ENCODE results near the gene RAVER2. TPM values are rescaled to one million over a fixed set of nuclear protein-coding genes. Genes with fewer than 3 reads are reported as not detected.

Gene RAVER2
- total RNA-seq, 2 experiments from 2014 or later, result 0.80 to 1.0 TPM

GRCh38 chr1:64721576-64722145 lies 23.2 kb upstream of the RAVER2 start:
- peaks cover 10% of the 10 kb centered on the region for H3K9me3 Mint-ChIP-seq
- TF ChIP-seq CTCF (IDR thresholded peaks at IDR 0.05), result no peak
- no peaks in the 10 kb centered on the region for H3K4me1 Mint-ChIP-seq (ENCODE audit: low read depth)
- Histone ChIP-seq H3K9me3 (ENCODE audit: control insufficient read depth in 1 of 2, insufficient read depth in 1 of 2, low read length in 2 of 2) (no peaks in the 10 kb centered on the region), H3K27ac (ENCODE audit: low read depth in 1 of 2, low read length in 2 of 2) (no peak overlapping the region), H3K4me3 (ENCODE audit: low read length) (no peak overlapping the region), H3K27me3 (ENCODE audit: control insufficient read depth in 1 of 2, insufficient read depth in 2 of 2, low read length in 2 of 2) (peaks cover 0 to 15% of the 10 kb centered on the region in 2 experiments), H3K4me1 (ENCODE audit: insufficient read depth, low read length) (no peaks in the 10 kb centered on the region), H3K36me3 (ENCODE audit: insufficient read depth, low read length) (no peaks in the 10 kb centered on the region)
- intact Hi-C loops (cut with DNase I, micrococcal nuclease), result no loop called here
- peaks cover 65% of the 10 kb centered on the region for H3K27me3 Mint-ChIP-seq
- H3K27ac Mint-ChIP-seq, result no peak overlapping the region
- no peak for DNase-seq
- H3K36me3 Mint-ChIP-seq (ENCODE audit: low read depth), result no peaks in the 10 kb centered on the region
- no peak for ATAC-seq (ENCODE audit: poor library complexity)
- H3K4me3 Mint-ChIP-seq, result no peak overlapping the region
- ChIA-PET POLR2A (no interaction called here), CTCF (no interaction called here)

GRCh38 chr1:64727861-64728260 lies 17.0 kb upstream of the RAVER2 start:
- intact Hi-C loops (cut with DNase I, micrococcal nuclease), result no loop called here
- H3K36me3 ChIP-seq (ENCODE audit: insufficient read depth, low read length), result no peaks in the 10 kb centered on the region
- ATAC-seq (ENCODE audit: poor library complexity) (no peak), DNase-seq (no peak)
- CTCF ChIA-PET, result interaction anchor here (1.1 kb wide), 1 partner anchor 9 kb away, joined by 4 read pairs; no protein-coding TSS in a partner anchor
- H3K9me3 Mint-ChIP-seq, result no peaks in the 10 kb centered on the region
- H3K27ac ChIP-seq (ENCODE audit: low read depth in 1 of 2, low read length in 2 of 2), result no peak overlapping the region
- H3K27me3 Mint-ChIP-seq, result peaks cover 22% of the 10 kb centered on the region
- no peak overlapping the region for H3K4me3 ChIP-seq (ENCODE audit: low read length)
- no peak overlapping the region for H3K4me3 Mint-ChIP-seq
- H3K9me3 ChIP-seq (ENCODE audit: control insufficient read depth in 1 of 2, insufficient read depth in 1 of 2, low read length in 2 of 2), result no peaks in the 10 kb centered on the region
- H3K27ac Mint-ChIP-seq, result no peak overlapping the region
- TF ChIP-seq CTCF (IDR thresholded peaks at IDR 0.05), result no peak
- peaks cover 0 to 7% of the 10 kb centered on the region in 2 experiments for H3K27me3 ChIP-seq (ENCODE audit: control insufficient read depth in 1 of 2, insufficient read depth in 2 of 2, low read length in 2 of 2)
- no peaks in the 10 kb centered on the region for H3K36me3 Mint-ChIP-seq (ENCODE audit: low read depth)
- no peaks in the 10 kb centered on the region for H3K4me1 ChIP-seq (ENCODE audit: insufficient read depth, low read length)
- POLR2A ChIA-PET, result interaction anchor here (0.6 kb wide), 1 partner anchor 20 kb away, joined by 4 read pairs; no protein-coding TSS in a partner anchor
- no peaks in the 10 kb centered on the region for H3K4me1 Mint-ChIP-seq (ENCODE audit: low read depth)

- Mint-ChIP-seq H3K27me3 (peaks cover 2% of the 10 kb centered on the region), H3K4me1 (ENCODE audit: low read depth) (no peaks in the 10 kb centered on the region), H3K36me3 (ENCODE audit: low read depth) (no peaks in the 10 kb centered on the region), H3K9me3 (no peaks in the 10 kb centered on the region), H3K4me3 (no peak overlapping the region), H3K27ac (no peak overlapping the region)
- TF ChIP-seq CTCF (IDR thresholded peaks at IDR 0.05), result no peak
- ATAC-seq (ENCODE audit: poor library complexity), result no peak
- no peaks in the 10 kb centered on the region for H3K4me1 ChIP-seq (ENCODE audit: insufficient read depth, low read length)
- ChIA-PET CTCF (no interaction called here), POLR2A (no interaction called here)
- no peak overlapping the region for H3K4me3 ChIP-seq (ENCODE audit: low read length)
- intact Hi-C loops (cut with DNase I, micrococcal nuclease), result no loop called here
- H3K27me3 ChIP-seq (ENCODE audit: control insufficient read depth in 1 of 2, insufficient read depth in 2 of 2, low read length in 2 of 2), result peaks cover 0 to 4% of the 10 kb centered on the region in 2 experiments
- H3K27ac ChIP-seq (ENCODE audit: low read depth in 1 of 2, low read length in 2 of 2), result no peak overlapping the region
- no peaks in the 10 kb centered on the region for H3K9me3 ChIP-seq (ENCODE audit: control insufficient read depth in 1 of 2, insufficient read depth in 1 of 2, low read length in 2 of 2)
- no peaks in the 10 kb centered on the region for H3K36me3 ChIP-seq (ENCODE audit: insufficient read depth, low read length)
- no peak for DNase-seq
Measured at GRCh38 chr1:64733581-64734286, 11.1 kb upstream of the RAVER2 start.

Data from CD4-positive, alpha-beta T cell (primary cell).